Frontal cortex (tissue), 4 donors: ENCODE results near the gene C10orf105. TPM values are rescaled to one million over a fixed set of nuclear protein-coding genes. Genes with fewer than 3 reads are reported as not detected.

ENCODE experiments used
- DNase-seq, 2 donors: peaks; one replicate each; pipeline ENCODE4 v3.0.0; 2012; ENCODE audit warnings: low spot score in 2 of 2
- FAIRE-seq: peaks from 2 replicates; lab custom pipeline; 2012; peaks lifted over from hg19 to GRCh38; lab: Jason Lieb, UNC
- total RNA-seq: library from RNA; depleted of rRNA; stranded (reverse); fragments of >200 nt; gene quantifications from one replicate; pipeline ENCODE4 v1.2.3, GENCODE V29; 2014
- donor health status: control.
- donor health status: control.
- donor health status: control.

The C10orf105 gene, protein sequence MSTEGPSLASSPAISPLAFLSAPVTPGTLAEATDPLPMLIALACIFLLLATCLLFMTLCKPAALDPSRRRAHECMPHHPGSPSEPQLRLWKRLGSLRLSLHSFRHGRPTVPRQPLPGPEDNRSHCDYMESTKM
- total RNA-seq = not detected

DNA sequence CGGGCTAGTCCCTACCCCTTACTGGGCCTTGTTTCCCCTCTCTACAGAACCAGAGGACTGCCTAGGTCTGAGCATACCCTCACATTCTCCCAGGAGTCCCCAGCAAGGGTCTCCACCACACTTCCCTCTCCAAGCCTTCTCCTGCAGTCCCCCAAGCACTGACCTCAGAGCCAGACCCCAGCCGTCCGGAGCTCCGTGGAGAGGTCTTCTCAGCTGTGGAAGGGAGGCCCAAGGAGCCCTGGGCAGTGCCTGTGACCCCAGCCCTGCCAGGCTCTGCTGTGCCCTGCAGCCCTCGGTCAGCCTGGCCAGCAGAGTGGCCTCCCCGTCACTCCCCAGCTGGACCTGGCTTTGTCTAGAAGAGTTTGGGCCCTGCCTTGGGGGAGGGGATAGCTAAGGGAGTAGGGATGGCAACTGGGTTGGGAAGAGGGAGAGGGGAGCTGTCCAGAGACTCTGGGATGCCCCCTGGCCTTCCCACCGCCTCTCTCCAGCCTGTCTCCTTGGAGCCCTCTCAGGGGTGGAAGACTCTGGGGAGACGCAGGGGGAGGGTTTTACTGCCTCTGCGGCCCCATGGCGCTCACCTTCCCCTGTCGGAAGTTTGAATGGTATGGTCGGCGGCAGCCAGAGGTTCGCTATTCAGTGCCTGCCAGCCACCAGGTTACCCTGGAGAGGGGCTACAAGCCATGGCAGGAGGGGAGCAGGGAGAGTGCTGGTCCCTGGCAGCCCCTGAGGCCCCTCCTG lies at the start of gene C10orf105:
C10orf105 (minus strand) TSS at position 315 of the 738 bp plus-strand sequence. CDS start 3,441 bp downstream, outside the sequence.
- DNase-seq (no peak), FAIRE-seq (no peak)

- no peak for DNase-seq
- no peak for FAIRE-seq
These were observed 48.0 kb upstream of the C10orf105 start for GRCh38 chr10:71767420-71768035.

DNA sequence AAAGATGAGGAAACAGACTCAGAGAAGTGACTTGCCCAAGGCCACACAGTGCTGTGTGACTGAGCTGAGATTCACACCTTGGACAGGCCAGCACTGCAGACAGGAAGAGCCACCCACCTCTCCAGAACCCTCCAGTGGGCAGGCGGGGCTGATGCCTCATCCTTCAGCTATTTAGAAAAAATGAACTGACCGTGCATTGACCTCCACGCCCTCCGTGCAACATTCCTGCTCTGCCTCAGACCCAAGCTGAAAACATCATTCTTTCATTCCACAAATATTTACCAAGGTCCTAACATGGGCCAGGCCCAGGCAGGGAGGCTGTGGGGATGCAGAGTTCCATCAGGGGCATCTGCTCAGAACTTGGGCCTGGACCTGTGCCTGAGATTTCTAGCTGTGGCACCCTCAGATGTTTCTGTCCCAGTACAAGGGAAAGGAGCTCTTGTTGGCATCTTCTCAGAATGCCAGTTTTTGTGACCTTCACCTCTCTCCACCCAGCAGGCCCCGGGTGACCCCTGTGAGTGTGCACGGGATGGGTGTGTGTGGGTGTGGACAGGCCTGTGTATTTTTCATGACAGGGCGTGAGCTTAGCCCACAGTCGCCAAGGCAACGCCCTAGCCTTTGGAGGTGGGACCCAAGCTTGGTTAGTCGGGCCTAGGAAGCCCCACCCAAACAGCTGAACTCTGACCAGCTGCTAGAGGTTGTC lies 47.3 kb upstream of the C10orf105 start:
- FAIRE-seq (no peak), DNase-seq (no peak)

DNA sequence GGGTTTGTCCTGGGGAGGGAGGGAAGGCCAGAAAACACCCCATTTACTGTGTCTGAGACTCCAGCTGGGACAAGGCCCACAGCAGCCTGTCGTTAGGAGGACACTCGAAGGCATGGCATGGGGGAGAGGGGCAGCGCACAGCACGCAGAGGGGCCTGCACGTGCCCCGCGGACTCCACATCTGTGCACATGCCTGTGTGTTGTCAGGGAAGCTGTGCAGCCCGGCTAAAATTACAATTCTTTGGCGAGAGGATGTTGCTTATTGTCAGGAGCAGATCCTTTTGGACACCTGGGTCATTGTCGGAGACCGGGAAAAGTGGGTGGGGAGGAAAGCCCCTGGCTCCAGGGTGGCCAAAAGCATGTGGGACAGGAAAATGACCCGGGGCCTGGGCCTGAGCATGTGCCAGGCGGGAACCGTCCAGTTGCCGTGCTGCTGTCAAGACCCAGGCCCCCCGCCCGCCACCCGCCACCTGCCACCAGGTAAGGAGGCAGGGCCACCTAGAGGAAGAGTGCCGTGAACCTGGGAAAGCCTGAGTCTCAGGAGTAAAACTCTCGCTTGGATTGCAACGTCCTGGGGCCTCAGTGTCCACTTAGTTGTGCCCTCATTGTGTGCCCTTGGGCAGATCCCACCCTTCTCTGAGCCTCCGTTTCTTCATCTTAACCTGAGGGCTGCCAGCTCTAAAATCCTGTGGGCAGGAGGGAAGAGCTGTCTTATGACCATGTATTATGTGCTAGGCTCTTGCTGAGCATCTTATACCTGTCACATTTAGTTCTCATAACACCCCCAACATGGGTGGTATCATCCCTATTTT lies 46.5 kb upstream of the C10orf105 start:
- FAIRE-seq = no peak

GRCh38 chr10:71765176-71765904 lies 45.8 kb upstream of the C10orf105 start:
- no peak for FAIRE-seq
- DNase-seq = no peak

More for the DNA sequence above, 46.5 kb upstream of the C10orf105 start:
- no peak for DNase-seq

- no peak for FAIRE-seq
- DNase-seq = no peak
These were observed 44.0 kb upstream of the C10orf105 start for GRCh38 chr10:71763352-71764127.

DNA sequence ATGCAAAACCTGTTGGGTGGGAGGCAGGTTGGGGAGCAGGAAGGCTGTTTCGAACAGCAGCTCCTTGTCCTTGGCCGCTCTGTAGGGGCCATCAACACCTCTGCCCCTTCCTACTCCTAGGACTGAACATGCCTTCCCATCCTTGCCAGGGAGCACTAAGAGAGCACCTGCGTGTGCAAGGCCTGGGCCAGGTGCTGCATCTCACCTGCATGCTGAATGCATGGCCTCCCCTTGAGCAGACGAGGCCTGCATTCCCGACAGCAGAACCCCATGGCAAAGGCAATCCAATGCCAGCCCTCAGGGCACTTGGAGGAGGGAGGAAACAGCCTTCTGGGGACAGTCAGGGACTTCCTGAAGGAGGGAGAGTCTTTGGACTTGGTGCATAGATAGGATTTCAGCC lies 42.7 kb upstream of the C10orf105 start:
- no peak for DNase-seq
- no peak for FAIRE-seq

DNA sequence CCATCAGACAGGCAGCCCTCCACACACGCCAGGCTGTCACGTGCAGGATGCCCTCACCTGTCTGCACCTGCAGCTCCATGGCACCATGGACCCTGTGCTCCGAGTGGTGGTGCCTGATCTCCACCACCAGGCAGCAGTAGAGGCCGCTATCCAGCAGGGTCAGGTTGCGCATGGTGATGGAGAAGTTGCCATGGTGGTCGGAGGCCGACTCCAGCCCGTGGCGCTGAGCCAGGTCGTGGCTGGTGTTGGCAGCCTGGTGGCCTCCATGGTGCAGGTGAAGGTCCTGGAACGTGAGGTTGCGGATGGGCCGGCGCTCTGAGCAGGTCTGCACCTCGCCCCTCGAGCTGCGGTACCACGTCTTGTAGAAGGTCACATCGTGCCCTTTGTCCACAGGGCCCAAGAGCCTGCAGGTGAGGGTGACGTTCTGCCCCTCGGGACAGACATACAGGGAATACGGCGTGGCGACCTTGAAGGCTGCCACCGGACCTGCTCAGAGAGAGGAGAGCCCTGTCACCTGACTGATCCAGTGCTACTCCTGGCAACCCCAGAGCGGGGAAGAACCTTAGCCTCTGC lies 42.0 kb upstream of the C10orf105 start:
- DNase-seq (no peak), FAIRE-seq (no peak)

DNA sequence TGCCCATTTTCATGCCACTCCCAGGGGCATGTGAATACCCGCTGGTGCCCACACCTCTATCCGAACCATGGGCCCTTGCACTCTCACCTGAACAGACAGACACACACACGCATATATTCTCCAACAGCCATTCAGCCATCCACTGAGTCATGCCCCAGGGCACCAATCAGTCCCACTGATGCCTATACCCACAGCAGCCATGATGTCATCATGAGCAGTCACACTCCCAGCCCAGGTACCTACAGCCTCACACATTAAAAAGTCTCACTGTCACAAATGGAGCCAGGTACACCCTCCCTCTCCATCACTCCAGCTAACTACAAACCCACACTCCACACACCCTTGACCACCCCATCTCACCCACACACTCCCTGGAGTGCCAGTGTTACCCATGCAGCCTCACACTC lies 41.5 kb upstream of the C10orf105 start:
- no peak for FAIRE-seq
- no peak for DNase-seq

DNA sequence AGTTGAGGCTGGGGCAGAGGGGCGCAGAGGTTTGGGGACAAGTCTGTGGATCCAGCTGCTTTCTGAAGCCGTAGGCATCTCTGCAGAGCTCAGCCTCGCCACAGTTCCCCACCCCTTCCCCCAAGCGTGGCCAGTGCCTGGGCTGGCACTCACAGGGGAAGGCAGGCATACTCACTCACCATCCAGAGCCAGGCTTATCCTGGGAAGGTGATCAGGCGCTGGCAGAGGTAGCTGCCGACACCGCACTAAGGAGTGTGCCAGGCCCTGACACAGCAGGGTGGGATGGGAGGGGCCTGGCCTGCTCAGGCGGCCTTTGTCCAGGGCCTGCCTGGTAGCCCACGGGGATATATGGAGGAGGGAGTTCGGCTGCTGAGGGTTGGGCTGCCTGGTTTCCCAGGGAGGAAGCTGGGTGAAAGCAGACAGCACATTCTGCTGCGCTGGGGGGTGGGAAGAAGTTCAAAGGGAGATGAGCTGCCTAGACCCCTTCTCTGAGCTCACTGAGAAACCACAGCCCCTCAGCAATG lies 37.9 kb upstream of the C10orf105 start:
- FAIRE-seq = no peak
- no peak for DNase-seq

- DNase-seq (no peak), FAIRE-seq (no peak)
These were observed 37.0 kb upstream of the C10orf105 start for GRCh38 chr10:71756311-71757191.

DNA sequence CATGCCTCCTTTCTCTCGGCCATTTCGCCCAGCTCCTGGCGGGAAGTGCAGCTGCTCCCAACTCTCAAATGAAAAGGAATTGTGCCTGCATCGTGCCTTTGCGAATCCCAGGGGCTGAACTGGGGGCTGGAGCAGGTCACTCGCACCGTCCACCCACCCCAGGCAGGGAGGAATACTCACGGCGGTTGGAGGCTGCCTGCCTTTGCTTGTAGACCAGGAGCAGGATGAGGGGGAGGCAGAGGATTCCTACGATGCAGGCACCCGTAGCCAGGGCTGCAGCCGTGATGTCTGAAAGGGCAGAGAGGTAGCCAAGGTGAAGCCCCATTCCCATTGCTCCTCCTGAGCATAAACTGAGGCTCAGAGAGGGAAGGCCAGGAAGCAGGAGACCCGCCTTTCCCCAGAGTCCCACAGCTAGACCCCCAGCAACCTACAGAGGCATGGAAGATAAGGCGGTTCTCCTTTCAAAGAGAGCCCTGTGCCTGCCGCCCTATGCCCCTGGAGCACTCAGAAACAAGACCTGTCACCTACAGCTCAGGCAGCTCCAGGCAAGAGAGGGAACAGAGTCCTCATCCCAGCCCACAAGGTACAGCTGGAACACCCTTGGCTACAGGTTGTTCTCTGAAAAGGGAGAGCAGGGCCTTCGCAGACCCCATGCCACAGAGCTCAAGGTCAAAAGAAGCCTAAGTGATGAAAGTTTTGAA lies 35.8 kb upstream of the C10orf105 start:
- no peak for DNase-seq

DNA sequence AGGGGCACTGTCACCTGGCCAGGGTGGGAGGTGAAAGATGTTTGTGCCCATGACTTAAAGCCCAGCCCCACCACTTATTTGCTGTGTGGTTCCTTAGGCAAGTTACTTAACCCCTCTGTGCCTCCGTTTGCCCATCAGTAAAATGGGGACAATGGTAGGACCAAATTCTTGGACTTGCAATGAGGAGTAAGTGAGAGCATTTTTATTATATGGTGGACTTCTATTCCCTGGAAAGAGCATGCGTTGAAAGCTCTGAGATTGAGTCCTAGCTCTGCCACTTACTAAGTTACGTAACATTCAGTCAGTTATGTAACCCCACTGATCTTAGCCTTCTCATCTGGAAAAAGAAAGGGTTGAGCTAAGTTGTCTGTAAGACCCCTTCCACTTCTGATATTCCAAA lies 35.0 kb upstream of the C10orf105 start:
- no peak for DNase-seq
- no peak for FAIRE-seq

More for the DNA sequence above, 35.8 kb upstream of the C10orf105 start:
- FAIRE-seq = no peak

DNA sequence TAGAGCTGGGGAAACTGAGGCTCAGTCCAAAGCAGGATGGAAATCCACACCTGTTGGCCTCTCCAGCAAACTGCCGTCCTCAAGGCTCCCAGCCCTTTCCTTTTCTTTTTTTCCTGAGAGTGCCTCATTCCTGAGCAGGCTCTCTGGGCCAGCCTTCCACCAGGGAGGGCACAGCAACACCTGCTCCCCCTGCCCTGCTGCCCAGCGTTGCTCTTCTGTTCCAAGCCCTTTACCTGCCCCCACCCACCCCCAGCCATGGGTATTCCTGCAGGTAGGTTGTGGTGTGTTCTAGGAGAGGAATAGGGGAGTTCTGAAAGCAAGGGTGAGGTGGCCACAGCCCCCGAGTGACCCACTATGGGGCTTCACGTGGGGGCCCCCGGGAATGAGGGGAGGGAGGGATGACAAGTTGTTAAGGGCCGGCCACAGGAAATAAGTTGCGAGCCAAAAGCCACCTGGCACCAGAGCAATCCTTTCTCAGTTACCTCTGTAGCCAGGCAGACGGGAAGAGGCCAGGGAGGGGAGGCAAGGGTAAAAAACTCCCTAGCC lies 34.5 kb upstream of the C10orf105 start:
- no peak for FAIRE-seq
- DNase-seq = no peak

GRCh38 chr10:71753091-71753959 lies 33.7 kb upstream of the C10orf105 start:
- DNase-seq (no peak), FAIRE-seq (no peak)
